Measurements from ENCODE around the gene PDE4D. TPM values are rescaled to one million over a fixed set of nuclear protein-coding genes. Genes with fewer than 3 reads are reported as not detected.

The PDE4D gene
- total RNA-seq, 1 donor from 2014 or later, result 11.8 TPM

DNA sequence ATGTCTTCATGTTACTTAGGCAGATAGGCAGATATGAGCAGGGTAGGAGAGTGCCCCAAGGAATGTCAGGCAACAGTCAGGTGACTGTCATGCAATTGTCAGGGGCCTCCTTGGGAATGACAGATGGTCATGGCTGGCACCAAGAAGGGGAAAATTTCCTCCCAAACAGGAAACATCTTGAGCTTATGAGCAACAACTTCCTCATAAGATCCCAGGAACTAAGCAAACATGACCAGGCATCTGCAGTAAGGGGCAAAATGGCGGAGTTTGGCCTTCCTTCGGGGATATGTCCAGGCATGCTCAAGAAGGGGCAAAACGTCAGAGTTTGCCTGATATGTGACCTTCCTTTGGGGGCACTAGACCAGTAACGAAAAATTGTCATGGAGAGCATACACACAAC lies 591.8 kb downstream of the PDE4D start:
- no peak overlapping the region for H3K4me3 Mint-ChIP-seq
- TF ChIP-seq, protein P1, sequence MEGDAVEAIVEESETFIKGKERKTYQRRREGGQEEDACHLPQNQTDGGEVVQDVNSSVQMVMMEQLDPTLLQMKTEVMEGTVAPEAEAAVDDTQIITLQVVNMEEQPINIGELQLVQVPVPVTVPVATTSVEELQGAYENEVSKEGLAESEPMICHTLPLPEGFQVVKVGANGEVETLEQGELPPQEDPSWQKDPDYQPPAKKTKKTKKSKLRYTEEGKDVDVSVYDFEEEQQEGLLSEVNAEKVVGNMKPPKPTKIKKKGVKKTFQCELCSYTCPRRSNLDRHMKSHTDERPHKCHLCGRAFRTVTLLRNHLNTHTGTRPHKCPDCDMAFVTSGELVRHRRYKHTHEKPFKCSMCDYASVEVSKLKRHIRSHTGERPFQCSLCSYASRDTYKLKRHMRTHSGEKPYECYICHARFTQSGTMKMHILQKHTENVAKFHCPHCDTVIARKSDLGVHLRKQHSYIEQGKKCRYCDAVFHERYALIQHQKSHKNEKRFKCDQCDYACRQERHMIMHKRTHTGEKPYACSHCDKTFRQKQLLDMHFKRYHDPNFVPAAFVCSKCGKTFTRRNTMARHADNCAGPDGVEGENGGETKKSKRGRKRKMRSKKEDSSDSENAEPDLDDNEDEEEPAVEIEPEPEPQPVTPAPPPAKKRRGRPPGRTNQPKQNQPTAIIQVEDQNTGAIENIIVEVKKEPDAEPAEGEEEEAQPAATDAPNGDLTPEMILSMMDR (conservative IDR thresholded peaks at IDR 0.05), result no peak
- no peaks in the 10 kb centered on the region for H3K27me3 Mint-ChIP-seq (ENCODE audit: low read depth)
- H3K27ac Mint-ChIP-seq (ENCODE audit: unreplicated experiment), result no peak overlapping the region
- H3K9me3 Mint-ChIP-seq, result peaks cover 22% of the 10 kb centered on the region
- peaks cover 16% of the 10 kb centered on the region for H3K4me1 Mint-ChIP-seq
- H3K36me3 Mint-ChIP-seq (ENCODE audit: low read depth), result peaks cover 13% of the 10 kb centered on the region
- no peak for DNase-seq (ENCODE audit: low read depth, low spot score)

DNA sequence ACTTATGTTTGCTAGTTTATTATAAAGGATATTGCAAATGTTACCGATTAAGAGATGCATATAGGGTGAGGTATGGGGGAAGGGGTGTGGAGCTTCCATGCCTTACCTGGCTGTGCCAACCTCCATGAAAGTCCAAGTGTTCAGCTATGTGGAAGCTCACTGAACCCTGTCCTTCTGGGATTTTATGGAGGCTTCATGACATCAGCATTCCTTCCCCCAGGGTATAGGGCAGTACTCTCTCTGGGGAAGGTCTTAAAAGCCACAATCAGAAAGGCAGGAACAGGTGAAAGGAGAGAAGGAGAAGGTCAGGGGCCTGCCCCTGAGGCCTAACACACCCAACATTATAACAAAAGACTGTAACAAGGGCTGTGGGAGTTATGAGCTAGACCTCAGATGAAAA lies 592.6 kb downstream of the PDE4D start:
- Mint-ChIP-seq H3K9me3 (peaks cover 22% of the 10 kb centered on the region), H3K4me1 (peaks cover 20% of the 10 kb centered on the region), H3K27ac (ENCODE audit: unreplicated experiment) (no peak overlapping the region), H3K36me3 (ENCODE audit: low read depth) (peaks cover 11% of the 10 kb centered on the region), H3K27me3 (ENCODE audit: low read depth) (no peaks in the 10 kb centered on the region), H3K4me3 (no peak overlapping the region)
- DNase-seq (ENCODE audit: low read depth, low spot score), result no peak
- TF ChIP-seq, protein P1 (conservative IDR thresholded peaks at IDR 0.05), result no peak

DNA sequence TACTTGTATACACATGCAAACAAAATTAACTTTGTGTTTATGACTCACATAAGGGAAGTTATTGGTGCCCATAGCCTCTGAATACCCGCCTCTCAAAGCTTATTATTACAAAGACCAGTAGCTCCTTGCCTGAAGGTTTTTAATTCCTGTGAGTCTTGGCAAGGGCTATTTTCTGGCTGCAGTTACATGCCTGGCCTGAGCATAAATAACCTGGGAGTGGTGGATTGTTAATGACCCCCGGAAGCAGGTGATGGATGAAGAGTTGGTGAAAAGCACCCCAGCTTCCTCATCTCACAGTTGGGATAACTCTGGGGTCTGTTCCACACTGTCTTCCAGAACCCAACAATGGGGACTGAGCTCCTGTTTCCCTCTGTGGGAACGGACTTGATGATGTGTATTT lies 594.5 kb downstream of the PDE4D start:
- Mint-ChIP-seq H3K4me3 (no peak overlapping the region), H3K4me1 (peaks cover 20% of the 10 kb centered on the region), H3K36me3 (ENCODE audit: low read depth) (peaks cover 9% of the 10 kb centered on the region), H3K9me3 (peaks cover 20% of the 10 kb centered on the region), H3K27ac (ENCODE audit: unreplicated experiment) (no peak overlapping the region), H3K27me3 (ENCODE audit: low read depth) (no peaks in the 10 kb centered on the region)
- TF ChIP-seq, protein P1 (conservative IDR thresholded peaks at IDR 0.05), result no peak
- DNase-seq (ENCODE audit: low read depth, low spot score), result no peak

DNA sequence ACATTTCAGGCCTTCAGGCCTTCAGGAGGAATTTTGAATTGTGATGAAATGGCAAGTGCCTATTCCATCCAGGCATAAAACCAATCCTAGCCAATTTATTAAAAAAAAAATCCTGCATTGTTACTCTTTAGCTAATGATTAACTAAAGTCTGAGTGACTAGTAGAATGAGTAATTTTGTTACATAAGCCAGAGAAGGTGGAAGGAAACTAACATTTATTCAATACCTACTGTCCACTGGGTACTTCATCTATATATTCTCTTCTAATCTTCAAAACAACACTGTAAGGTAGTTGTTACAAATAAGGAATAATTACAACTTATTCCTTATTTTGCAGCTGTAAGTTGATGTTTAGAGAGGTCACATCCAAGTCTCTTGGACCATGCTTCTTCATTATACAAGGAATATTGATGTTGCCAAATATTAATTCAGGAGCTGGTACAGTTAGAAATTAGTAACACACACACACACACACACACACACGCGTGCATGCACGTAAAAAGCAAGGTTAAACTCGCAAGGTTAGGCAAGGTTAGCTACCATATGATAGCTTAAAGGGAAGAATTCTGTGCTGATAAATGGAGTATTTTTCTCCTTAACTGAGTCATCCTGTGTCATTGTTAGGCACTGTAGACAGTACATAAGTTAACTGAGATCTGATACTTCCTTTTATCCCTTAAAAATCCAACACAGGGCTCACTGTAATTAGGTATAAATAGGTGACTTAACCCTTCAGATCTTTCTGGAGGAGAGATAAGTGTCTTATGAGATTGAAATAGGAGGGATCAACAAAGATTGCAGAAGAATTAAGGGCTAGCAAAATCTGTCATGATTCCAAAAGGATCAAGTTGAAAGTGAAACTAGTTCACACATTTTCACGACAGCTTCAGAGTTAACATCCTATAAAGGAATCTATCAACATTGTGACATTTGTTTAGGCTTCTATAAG lies 596.9 kb downstream of the PDE4D start:
- Mint-ChIP-seq H3K4me3 (no peak overlapping the region), H3K9me3 (peaks cover 6% of the 10 kb centered on the region), H3K27me3 (ENCODE audit: low read depth) (no peaks in the 10 kb centered on the region), H3K36me3 (ENCODE audit: low read depth) (peaks cover 3% of the 10 kb centered on the region), H3K4me1 (peaks cover 24% of the 10 kb centered on the region), H3K27ac (ENCODE audit: unreplicated experiment) (peak overlapping the region; percentile 30)
- TF ChIP-seq, protein P1 (conservative IDR thresholded peaks at IDR 0.05), result no peak
- no peak for DNase-seq (ENCODE audit: low read depth, low spot score)

DNA sequence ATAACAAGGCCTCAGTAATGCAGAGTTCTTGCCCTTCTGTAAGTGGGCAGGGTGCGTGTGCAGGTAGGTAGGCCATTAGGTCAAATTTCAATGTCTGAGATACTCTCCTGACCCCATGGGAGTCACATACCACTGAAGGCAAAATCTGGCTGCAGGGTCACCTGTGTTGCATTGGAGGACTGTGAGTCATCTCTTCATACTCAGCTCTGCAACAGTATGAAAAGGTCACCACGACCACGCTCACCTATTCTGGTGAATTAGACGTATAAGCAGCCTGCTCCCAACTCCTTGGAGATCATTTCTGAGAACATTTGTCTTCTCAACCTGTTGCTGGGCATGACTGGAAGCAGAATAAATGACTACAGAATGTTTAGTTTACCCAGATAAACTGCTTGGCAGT lies 599.8 kb downstream of the PDE4D start:
- Mint-ChIP-seq H3K9me3 (no peaks in the 10 kb centered on the region), H3K27ac (ENCODE audit: unreplicated experiment) (no peak overlapping the region), H3K4me3 (no peak overlapping the region), H3K4me1 (peaks cover 18% of the 10 kb centered on the region), H3K36me3 (ENCODE audit: low read depth) (no peaks in the 10 kb centered on the region), H3K27me3 (ENCODE audit: low read depth) (no peaks in the 10 kb centered on the region)
- DNase-seq (ENCODE audit: low read depth, low spot score), result no peak
- TF ChIP-seq, protein P1 (conservative IDR thresholded peaks at IDR 0.05), result no peak
